Loucy (cell line): Measurements from ENCODE around the gene MAP3K5.

Source experiments
- EZH2phosphoT487 ChIP-seq: fragments of 200-600 bp; IDR thresholded peaks from 2 replicates; pipeline ENCODE4 v1.6.1; 2018; ENCODE audit warnings: antibody characterized with exemption, mild to moderate bottlenecking, moderate library complexity, borderline replicate concordance
- TF ChIP-seq, protein P1 (sequence below): fragments of 200-600 bp; sonication (generic); conservative IDR thresholded peaks from 2 replicates; pipeline ENCODE4 v1.5.1; 2014; ENCODE audit warnings: mild to moderate bottlenecking, antibody characterized with exemption, low read length

DNA sequence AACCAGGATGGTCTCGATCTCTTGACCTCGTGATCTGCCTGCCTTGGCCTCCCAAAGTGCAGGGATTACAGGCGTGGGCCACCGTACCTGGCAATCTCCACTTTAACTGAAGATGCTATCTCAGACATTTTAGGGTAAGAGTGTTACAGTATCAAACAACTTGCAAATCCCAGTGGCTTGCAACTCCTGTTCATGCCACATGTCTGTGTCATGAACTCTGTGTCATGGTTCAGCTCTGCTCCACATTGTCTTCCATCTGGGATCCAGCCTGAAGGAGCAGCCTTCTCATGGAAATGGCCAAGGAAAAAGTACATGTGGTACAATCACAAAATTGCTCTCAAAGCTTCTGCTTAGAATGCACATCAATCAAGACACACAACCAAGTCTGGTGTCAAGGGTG, 114.9 kb downstream of the MAP3K5 start:
- TF ChIP-seq, protein P1, sequence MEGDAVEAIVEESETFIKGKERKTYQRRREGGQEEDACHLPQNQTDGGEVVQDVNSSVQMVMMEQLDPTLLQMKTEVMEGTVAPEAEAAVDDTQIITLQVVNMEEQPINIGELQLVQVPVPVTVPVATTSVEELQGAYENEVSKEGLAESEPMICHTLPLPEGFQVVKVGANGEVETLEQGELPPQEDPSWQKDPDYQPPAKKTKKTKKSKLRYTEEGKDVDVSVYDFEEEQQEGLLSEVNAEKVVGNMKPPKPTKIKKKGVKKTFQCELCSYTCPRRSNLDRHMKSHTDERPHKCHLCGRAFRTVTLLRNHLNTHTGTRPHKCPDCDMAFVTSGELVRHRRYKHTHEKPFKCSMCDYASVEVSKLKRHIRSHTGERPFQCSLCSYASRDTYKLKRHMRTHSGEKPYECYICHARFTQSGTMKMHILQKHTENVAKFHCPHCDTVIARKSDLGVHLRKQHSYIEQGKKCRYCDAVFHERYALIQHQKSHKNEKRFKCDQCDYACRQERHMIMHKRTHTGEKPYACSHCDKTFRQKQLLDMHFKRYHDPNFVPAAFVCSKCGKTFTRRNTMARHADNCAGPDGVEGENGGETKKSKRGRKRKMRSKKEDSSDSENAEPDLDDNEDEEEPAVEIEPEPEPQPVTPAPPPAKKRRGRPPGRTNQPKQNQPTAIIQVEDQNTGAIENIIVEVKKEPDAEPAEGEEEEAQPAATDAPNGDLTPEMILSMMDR, result no peak
- no peak for TF ChIP-seq EZH2phosphoT487
